ENCODE results near the gene PEDS1.

DNA sequence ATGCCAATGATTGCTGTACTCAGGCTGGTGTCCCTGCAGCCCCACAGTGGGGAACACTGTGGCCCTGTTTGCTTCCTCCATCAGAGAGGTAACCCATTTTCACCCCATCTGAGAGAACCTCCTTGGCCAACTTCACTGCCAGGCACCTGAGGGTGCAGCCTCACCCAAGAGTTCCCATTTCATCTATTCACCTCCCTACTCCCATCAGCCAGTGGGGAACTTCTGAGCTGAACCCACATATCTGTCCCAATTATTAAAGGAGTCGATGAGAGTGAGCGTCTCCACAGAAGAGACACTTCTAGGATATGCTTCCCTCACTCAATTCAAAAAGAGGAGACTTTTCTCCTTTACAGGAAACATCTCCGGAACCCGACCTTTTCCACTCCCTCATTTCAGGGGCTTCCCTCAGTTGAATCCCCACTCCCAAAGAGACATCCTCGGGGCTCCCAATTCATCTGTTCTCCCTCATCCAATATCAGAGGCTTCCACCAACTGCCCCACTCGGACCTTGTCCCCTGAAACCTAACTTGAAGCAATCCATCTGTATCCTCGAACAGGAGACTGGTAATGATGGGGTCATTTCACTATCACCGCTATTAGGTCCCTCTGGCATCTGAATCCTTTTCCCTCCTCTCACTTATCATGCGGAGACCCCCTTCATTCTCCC lies 41.6 kb downstream of the PEDS1 start:
- TF ChIP-seq POLR2AphosphoS5 (IDR thresholded peaks at IDR 0.05), result no peak
- TF ChIP-seq, protein P1, sequence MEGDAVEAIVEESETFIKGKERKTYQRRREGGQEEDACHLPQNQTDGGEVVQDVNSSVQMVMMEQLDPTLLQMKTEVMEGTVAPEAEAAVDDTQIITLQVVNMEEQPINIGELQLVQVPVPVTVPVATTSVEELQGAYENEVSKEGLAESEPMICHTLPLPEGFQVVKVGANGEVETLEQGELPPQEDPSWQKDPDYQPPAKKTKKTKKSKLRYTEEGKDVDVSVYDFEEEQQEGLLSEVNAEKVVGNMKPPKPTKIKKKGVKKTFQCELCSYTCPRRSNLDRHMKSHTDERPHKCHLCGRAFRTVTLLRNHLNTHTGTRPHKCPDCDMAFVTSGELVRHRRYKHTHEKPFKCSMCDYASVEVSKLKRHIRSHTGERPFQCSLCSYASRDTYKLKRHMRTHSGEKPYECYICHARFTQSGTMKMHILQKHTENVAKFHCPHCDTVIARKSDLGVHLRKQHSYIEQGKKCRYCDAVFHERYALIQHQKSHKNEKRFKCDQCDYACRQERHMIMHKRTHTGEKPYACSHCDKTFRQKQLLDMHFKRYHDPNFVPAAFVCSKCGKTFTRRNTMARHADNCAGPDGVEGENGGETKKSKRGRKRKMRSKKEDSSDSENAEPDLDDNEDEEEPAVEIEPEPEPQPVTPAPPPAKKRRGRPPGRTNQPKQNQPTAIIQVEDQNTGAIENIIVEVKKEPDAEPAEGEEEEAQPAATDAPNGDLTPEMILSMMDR (IDR thresholded peaks at IDR 0.05), result no peak

Measured in gastroesophageal sphincter (tissue), 3 donors.